ENCODE data around the gene IFI35.
"Not testable (repeated sequence)": the region's sequence is repeated elsewhere in the genome, so short reads cannot be mapped to it uniquely, and the experiment has no call there.

IFI35 gene

GRCh38 chr17:43006639-43007551, at the start of gene IFI35:
Gene IFI35, plus strand, starts transcription at chr17:43006784. Its CDS starts 164 bp downstream, at chr17:43006948.
- peak; percentile 83 for DNase-seq (ENCODE audit: low read depth)
- TF ChIP-seq, protein P1, sequence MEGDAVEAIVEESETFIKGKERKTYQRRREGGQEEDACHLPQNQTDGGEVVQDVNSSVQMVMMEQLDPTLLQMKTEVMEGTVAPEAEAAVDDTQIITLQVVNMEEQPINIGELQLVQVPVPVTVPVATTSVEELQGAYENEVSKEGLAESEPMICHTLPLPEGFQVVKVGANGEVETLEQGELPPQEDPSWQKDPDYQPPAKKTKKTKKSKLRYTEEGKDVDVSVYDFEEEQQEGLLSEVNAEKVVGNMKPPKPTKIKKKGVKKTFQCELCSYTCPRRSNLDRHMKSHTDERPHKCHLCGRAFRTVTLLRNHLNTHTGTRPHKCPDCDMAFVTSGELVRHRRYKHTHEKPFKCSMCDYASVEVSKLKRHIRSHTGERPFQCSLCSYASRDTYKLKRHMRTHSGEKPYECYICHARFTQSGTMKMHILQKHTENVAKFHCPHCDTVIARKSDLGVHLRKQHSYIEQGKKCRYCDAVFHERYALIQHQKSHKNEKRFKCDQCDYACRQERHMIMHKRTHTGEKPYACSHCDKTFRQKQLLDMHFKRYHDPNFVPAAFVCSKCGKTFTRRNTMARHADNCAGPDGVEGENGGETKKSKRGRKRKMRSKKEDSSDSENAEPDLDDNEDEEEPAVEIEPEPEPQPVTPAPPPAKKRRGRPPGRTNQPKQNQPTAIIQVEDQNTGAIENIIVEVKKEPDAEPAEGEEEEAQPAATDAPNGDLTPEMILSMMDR (IDR thresholded peaks at IDR 0.05; ENCODE audit: low read depth, low read length, missing control alignments), result peak; percentile 41
- H3K4me3 ChIP-seq (ENCODE audit: low read depth, low read length), result peak within 1 kb of the TSS; percentile 79

DNA sequence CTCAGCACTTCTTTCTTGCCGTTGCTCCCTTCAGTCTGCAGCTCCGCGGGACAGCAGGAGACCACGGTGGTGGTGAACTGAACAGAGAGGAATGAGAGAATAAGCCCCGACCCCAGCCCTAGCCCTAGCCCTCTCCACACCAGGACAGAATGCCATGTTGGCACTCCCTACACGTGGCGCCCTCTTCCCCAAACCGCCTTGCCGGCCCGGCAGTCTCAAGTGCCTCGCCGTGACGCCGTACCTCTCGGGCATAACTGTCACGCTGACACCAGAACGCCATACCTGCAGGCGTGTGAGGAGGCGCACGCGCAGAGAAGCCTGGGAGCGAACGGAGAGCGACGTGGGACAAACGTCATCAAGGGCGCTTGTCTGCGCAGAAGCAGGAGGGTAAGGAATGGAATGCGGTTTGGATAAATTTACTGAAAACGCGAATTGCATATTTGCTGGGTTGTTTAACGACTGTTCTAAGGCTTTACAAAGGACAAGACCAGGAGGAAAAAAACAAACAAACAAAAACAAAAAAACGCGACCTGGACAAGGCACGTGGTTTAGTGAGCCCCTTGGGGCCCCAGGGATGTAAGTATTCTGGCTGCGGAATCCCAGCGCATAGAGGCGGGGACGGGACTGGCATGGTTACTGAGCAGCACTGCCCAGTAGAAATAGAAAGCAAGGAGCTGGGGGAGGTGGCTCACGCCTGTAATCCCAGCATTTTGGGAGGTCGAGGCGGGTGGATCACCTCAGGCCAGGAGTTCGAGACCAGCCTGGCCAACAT, 42.2 kb upstream of the IFI35 start, which contains the start of gene AARSD1:
AARSD1 (minus strand) TSS at position 294 of the 772 bp plus-strand sequence; CDS start at position 280, 14 bp downstream.
- peak within 1 kb of the TSS; percentile 87 for H3K4me3 ChIP-seq (ENCODE audit: low read depth, low read length)
- TF ChIP-seq, protein P1 (IDR thresholded peaks at IDR 0.05; ENCODE audit: low read depth, low read length, missing control alignments), result no peak
- DNase-seq (ENCODE audit: low read depth), result peak; percentile 84

DNA sequence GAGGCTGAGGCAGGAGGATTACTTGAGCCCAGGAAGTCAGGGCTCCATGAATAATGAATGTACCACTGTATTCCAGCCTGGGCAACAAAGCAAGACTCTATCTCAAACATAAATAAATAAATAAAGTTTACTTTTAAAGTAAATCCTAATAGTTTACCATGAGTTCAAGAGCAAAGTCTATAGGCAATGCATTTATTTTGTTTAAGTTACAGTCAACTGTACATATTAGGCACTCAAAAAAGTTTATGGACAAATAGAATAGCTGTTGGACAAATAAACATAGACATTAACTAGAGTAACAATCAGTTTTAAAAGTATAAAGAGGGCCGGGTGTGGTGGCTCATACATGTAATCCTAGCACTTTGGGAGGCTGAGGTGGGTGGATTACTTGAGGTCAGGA, 38.7 kb upstream of the IFI35 start:
- H3K4me3 ChIP-seq (ENCODE audit: low read depth, low read length), result no peak overlapping the region
- DNase-seq (ENCODE audit: low read depth), result no peak
- TF ChIP-seq, protein P1 (IDR thresholded peaks at IDR 0.05; ENCODE audit: low read depth, low read length, missing control alignments), result no peak

DNA sequence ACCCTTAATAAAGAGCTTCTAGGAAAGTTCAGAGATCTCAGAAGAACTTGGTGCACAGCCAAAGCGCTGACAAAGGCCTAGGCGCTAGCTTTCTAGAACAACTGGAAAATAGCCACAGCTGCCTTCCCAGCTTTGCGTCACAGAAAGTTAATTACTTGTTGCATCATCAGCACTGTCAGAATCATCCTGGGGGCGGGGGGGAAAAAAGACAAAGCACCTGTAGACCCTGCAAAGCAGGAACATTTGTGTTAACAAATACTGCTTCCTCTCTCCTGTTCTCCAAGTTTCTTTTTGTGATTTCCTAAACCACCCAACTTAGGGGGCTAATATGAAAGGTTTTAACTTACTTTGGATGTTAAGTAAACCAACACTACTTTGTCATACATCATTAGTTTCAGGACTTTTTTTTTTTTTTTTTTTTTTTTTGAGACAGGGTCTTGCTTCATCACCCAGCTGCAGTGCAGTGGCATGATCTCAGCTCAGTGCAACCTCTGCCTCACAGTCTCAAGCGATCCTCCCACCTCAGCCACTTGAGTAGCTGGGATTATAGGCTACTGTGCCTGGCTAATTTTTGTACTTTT, 37.5 kb upstream of the IFI35 start:
- TF ChIP-seq, protein P1 (IDR thresholded peaks at IDR 0.05; ENCODE audit: low read depth, low read length, missing control alignments), result no peak
- no peak overlapping the region for H3K4me3 ChIP-seq (ENCODE audit: low read depth, low read length)
- DNase-seq (ENCODE audit: low read depth), result no peak

- H3K4me3 ChIP-seq (ENCODE audit: low read depth, low read length), result no peak overlapping the region
- TF ChIP-seq, protein P1 (IDR thresholded peaks at IDR 0.05; ENCODE audit: low read depth, low read length, missing control alignments), result no peak
- DNase-seq (ENCODE audit: low read depth), result no peak
These were observed 35.0 kb upstream of the IFI35 start for GRCh38 chr17:42971589-42971988.

- DNase-seq (ENCODE audit: low read depth); H3K4me3 ChIP-seq (ENCODE audit: low read depth, low read length): not testable (repeated sequence)
These were observed 33.3 kb upstream of the IFI35 start for GRCh38 chr17:42973323-42973722.

GRCh38 chr17:42975265-42975664, 31.3 kb upstream of the IFI35 start:
- TF ChIP-seq, protein P1 (IDR thresholded peaks at IDR 0.05; ENCODE audit: low read depth, low read length, missing control alignments), result no peak
- H3K4me3 ChIP-seq (ENCODE audit: low read depth, low read length), result no peak overlapping the region
- DNase-seq (ENCODE audit: low read depth), result no peak

- not testable (repeated sequence) for H3K4me3 ChIP-seq (ENCODE audit: low read depth, low read length); DNase-seq (ENCODE audit: low read depth)
These were observed 30.9 kb upstream of the IFI35 start for GRCh38 chr17:42975701-42976100.
